Loucy (cell line): ENCODE data around the gene KCNH2.

Experiments used
- H2AFZ ChIP-seq: fragments of 200-600 bp; sonication (generic); 2 replicates; pipeline ENCODE4 v1.6.0; 2016; ENCODE audit warnings: antibody characterized with exemption, mild to moderate bottlenecking, low read length, moderate library complexity
- H3F3A ChIP-seq: fragments of 200-600 bp; 2 replicates; pipeline ENCODE4 v1.6.0; 2016; ENCODE audit warnings: antibody characterized with exemption, low read depth, mild to moderate bottlenecking
- H3K27me3 ChIP-seq: fragments of 200-600 bp; sonication (generic); 2 replicates; pipeline ENCODE4 v1.6.1; 2014; ENCODE audit warnings: low read length, mild to moderate bottlenecking; ENCODE audit not compliant: insufficient read depth, poor library complexity, severe bottlenecking
- H3K36me3 ChIP-seq: fragments of 200-600 bp; sonication (generic); 2 replicates; pipeline ENCODE4 v1.6.1; 2016; ENCODE audit warnings: low read length; ENCODE audit not compliant: insufficient read depth
- H3K4me1 ChIP-seq: fragments of 200-600 bp; sonication (generic); 2 replicates; pipeline ENCODE4 v1.5.1; 2014; ENCODE audit warnings: low read length, mild to moderate bottlenecking; ENCODE audit not compliant: insufficient read depth, poor library complexity, severe bottlenecking
- H3K4me2 ChIP-seq: fragments of 200-600 bp; sonication (generic); 2 replicates; pipeline ENCODE4 v1.6.0; 2014; ENCODE audit warnings: antibody characterized with exemption, low read length, low read depth, mild to moderate bottlenecking; ENCODE audit not compliant: poor library complexity, severe bottlenecking
- H3K4me3 ChIP-seq: fragments of 200-600 bp; sonication (generic); 2 replicates; pipeline ENCODE4 v1.5.1; 2014; ENCODE audit warnings: low read length, mild to moderate bottlenecking, mixed read lengths; ENCODE audit not compliant: poor library complexity, severe bottlenecking
- H3K79me2 ChIP-seq: fragments of 200-600 bp; sonication (generic); 2 replicates; pipeline ENCODE4 v1.6.1; 2014; ENCODE audit warnings: low read length; ENCODE audit not compliant: insufficient read depth
- H3K9ac ChIP-seq: fragments of 200-600 bp; sonication (generic); 2 replicates; pipeline ENCODE4 v1.6.0; 2014; ENCODE audit warnings: mild to moderate bottlenecking, low read depth, low read length, moderate library complexity; ENCODE audit not compliant: poor library complexity, severe bottlenecking
- H3K9me2 ChIP-seq: fragments of 200-600 bp; sonication (generic); replicated peaks from 2 replicates; pipeline ENCODE4 v1.6.1; 2016; ENCODE audit warnings: low read depth, low read length, mixed read lengths
- H3K9me3 ChIP-seq: fragments of 200-600 bp; sonication (generic); 2 replicates; pipeline ENCODE4 v1.6.1; 2014; ENCODE audit warnings: mild to moderate bottlenecking, antibody characterized with exemption, low read length, low read depth; ENCODE audit not compliant: insufficient read depth
- H4K20me1 ChIP-seq: fragments of 200-600 bp; sonication (generic); 2 replicates; pipeline ENCODE4 v1.6.0; 2014; ENCODE audit warnings: antibody characterized with exemption, low read length, mild to moderate bottlenecking; ENCODE audit not compliant: insufficient read depth, poor library complexity, severe bottlenecking
- CTCF ChIP-seq: fragments of 200-600 bp; sonication (generic); conservative IDR thresholded peaks from 2 replicates; pipeline ENCODE4 v1.5.1; 2014; ENCODE audit warnings: mild to moderate bottlenecking, antibody characterized with exemption, low read length
- EZH2phosphoT487 ChIP-seq: fragments of 200-600 bp; IDR thresholded peaks from 2 replicates; pipeline ENCODE4 v1.6.1; 2018; ENCODE audit warnings: antibody characterized with exemption, mild to moderate bottlenecking, moderate library complexity, borderline replicate concordance

The KCNH2 gene

GRCh38 chr7:150963707-150964559, 14.2 kb downstream of the KCNH2 start:
- H3K4me3 ChIP-seq: no peak overlapping the region
- no peaks in the 10 kb centered on the region for H3K9me3 ChIP-seq
- H3K4me2 ChIP-seq: no peak overlapping the region
- no peaks in the 10 kb centered on the region for H3K9me2 ChIP-seq
- no peak overlapping the region for H3K9ac ChIP-seq
- peaks cover 48% of the 10 kb centered on the region for H3K4me1 ChIP-seq
- H3K27me3 ChIP-seq: no peaks in the 10 kb centered on the region
- no peaks in the 10 kb centered on the region for H4K20me1 ChIP-seq
- no peaks in the 10 kb centered on the region for H3K36me3 ChIP-seq
- no peaks in the 10 kb centered on the region for H3K79me2 ChIP-seq
- H2AFZ ChIP-seq: no peak overlapping the region
- no peak for TF ChIP-seq CTCF
- TF ChIP-seq EZH2phosphoT487: no peak
- H3F3A ChIP-seq: no peaks in the 10 kb centered on the region

- H3K4me2 ChIP-seq: peak overlapping the region; percentile 46
- TF ChIP-seq CTCF: peak; percentile 98
- no peak for TF ChIP-seq EZH2phosphoT487
- H3K9ac ChIP-seq: peak overlapping the region; percentile 65
- H3F3A ChIP-seq: no peaks in the 10 kb centered on the region
- H3K27me3 ChIP-seq: no peaks in the 10 kb centered on the region
- no peaks in the 10 kb centered on the region for H3K9me3 ChIP-seq
- H4K20me1 ChIP-seq: no peaks in the 10 kb centered on the region
- no peak overlapping the region for H2AFZ ChIP-seq
- H3K4me3 ChIP-seq: peak overlapping the region; percentile 26
- no peaks in the 10 kb centered on the region for H3K9me2 ChIP-seq
- peaks cover 49% of the 10 kb centered on the region for H3K4me1 ChIP-seq
- H3K79me2 ChIP-seq: no peaks in the 10 kb centered on the region
- H3K36me3 ChIP-seq: no peaks in the 10 kb centered on the region
Observed at GRCh38 chr7:150962553-150963399, 15.3 kb downstream of the KCNH2 start.

- Histone ChIP-seq H3K27me3 (no peaks in the 10 kb centered on the region), H4K20me1 (no peaks in the 10 kb centered on the region), H3F3A (no peaks in the 10 kb centered on the region), H3K9me3 (no peaks in the 10 kb centered on the region), H3K4me3 (peak overlapping the region; percentile 26), H3K79me2 (no peaks in the 10 kb centered on the region), H3K9me2 (no peaks in the 10 kb centered on the region), H2AFZ (no peak overlapping the region), H3K4me1 (peaks cover 49% of the 10 kb centered on the region), H3K9ac (peak overlapping the region; percentile 65), H3K4me2 (peak overlapping the region; percentile 46), H3K36me3 (no peaks in the 10 kb centered on the region)
- TF ChIP-seq CTCF (no peak), EZH2phosphoT487 (no peak)
Observed at GRCh38 chr7:150962290-150962552, 15.9 kb downstream of the KCNH2 start.
